Tibial nerve (tissue), 4 donors: ENCODE results near the gene ICA1. TPM values are rescaled to one million over a fixed set of nuclear protein-coding genes. Genes with fewer than 3 reads are reported as not detected.

Experiments
- DNase-seq, 2 donors: peaks; one replicate each; pipeline ENCODE4 v3.0.0-alpha.2; 2019; ENCODE audit warnings: low spot score in 2 of 2
- H3K27ac ChIP-seq, 4 donors: fragments of 200-600 bp; sonication (generic) in 3 of 4; one replicate each; pipeline ENCODE4 v1.5.1; 2017 to 2019; ENCODE audit warnings: mild to moderate bottlenecking in 1 of 4
- H3K27me3 ChIP-seq, 2 donors: fragments of 200-600 bp; sonication (generic) in 1 of 2; one replicate each; pipeline versions ENCODE4 v1.5.1 to v1.6.0; 2017 to 2019
- H3K36me3 ChIP-seq, 3 donors: fragments of 200-600 bp; sonication (generic); one replicate each; pipeline ENCODE4 v1.5.1; 2018 to 2019
- H3K4me1 ChIP-seq, 4 donors: fragments of 200-600 bp; sonication (generic) in 3 of 4; one replicate each; pipeline ENCODE4 v1.5.1; 2017 to 2019
- H3K4me3 ChIP-seq, 4 donors: fragments of 200-600 bp; sonication (generic) in 3 of 4; one replicate each; pipeline ENCODE4 v1.5.1; 2017 to 2019; ENCODE audit warnings: mild to moderate bottlenecking in 1 of 4, moderate library complexity in 1 of 4
- H3K9me3 ChIP-seq, 4 donors: fragments of 200-600 bp; sonication (generic) in 3 of 4; one replicate each; pipeline ENCODE4 v1.5.1; 2017 to 2019
- EP300 ChIP-seq, 2 donors: sonication (generic); formaldehyde crosslinking; IDR thresholded peaks; one replicate each; pipeline ENCODE4 v1.6.1; 2017; ENCODE audit warnings: antibody characterized with exemption in 2 of 2, mild to moderate bottlenecking in 1 of 2
- POLR2A ChIP-seq, 2 donors: fragments of 450-650 bp; IDR thresholded peaks; one replicate each; pipeline ENCODE4 v1.6.1; 2017; ENCODE audit warnings: antibody characterized with exemption in 2 of 2, mild to moderate bottlenecking in 2 of 2, moderate library complexity in 2 of 2
- WGBS, 2 donors: methylation state at CpG; one replicate each; pipeline ENCODE4 v1.1.5; 2018; 5-methylcytosine and 5-hydroxymethylcytosine counted together
- total RNA-seq, 4 donors: library from RNA; depleted of rRNA; stranded (reverse); fragments of >200 nt; gene quantifications; one replicate each; pipeline ENCODE4 v1.1.0, GENCODE V29; 2016
- TF ChIP-seq, protein P1 (sequence below), 5 experiments: fragments of 200-600 bp in 3 of 5; fragments of 450-650 bp in 2 of 5; sonication (generic) in 3 of 5; IDR thresholded peaks; one replicate each; pipeline ENCODE4 v1.5.1; 2016 to 2019; ENCODE audit warnings: antibody characterized with exemption in 5 of 5, mild to moderate bottlenecking in 3 of 5, moderate library complexity in 2 of 5

Gene ICA1
- total RNA-seq, 4 donors from 2014 or later: 12.8 to 27.3 (median 20.5) TPM

- H3K4me1 ChIP-seq: no peaks in the 10 kb centered on the region
- TF ChIP-seq, protein P1, sequence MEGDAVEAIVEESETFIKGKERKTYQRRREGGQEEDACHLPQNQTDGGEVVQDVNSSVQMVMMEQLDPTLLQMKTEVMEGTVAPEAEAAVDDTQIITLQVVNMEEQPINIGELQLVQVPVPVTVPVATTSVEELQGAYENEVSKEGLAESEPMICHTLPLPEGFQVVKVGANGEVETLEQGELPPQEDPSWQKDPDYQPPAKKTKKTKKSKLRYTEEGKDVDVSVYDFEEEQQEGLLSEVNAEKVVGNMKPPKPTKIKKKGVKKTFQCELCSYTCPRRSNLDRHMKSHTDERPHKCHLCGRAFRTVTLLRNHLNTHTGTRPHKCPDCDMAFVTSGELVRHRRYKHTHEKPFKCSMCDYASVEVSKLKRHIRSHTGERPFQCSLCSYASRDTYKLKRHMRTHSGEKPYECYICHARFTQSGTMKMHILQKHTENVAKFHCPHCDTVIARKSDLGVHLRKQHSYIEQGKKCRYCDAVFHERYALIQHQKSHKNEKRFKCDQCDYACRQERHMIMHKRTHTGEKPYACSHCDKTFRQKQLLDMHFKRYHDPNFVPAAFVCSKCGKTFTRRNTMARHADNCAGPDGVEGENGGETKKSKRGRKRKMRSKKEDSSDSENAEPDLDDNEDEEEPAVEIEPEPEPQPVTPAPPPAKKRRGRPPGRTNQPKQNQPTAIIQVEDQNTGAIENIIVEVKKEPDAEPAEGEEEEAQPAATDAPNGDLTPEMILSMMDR (IDR thresholded peaks at IDR 0.05): no peak
- TF ChIP-seq EP300 (IDR thresholded peaks at IDR 0.05): no peak
- TF ChIP-seq POLR2A (IDR thresholded peaks at IDR 0.05): no peak
- H3K27ac ChIP-seq: no peak overlapping the region
These were observed 10.0 kb upstream of the ICA1 start for GRCh38 chr7:8271960-8272359.

DNA sequence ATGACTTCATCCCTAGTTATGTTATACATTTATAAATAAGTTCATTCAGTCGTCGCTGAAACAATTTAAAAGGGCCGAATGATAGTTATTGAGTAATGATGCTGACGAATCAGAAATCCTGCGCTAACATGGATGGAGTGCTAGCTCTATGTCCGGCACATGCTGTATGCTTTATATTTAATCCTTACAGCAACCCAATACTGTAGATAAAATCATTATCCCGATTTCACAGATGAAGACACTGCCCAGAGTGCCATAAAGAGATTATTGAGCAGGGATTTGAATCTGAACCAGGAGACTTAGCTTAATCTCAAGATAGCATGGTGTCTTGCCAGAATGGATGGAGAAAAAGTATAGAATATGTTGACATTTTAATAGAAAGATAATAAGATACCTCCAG lies 1.1 kb upstream of the ICA1 start:
- peaks cover 0 to 4% (median 0%) of the 10 kb centered on the region in 4 donors for H3K9me3 ChIP-seq
- peaks cover 0 to 21% (median 8%) of the 10 kb centered on the region in 4 donors for H3K4me1 ChIP-seq
- H3K27ac ChIP-seq: no peak overlapping the region
- TF ChIP-seq EP300 (IDR thresholded peaks at IDR 0.05) (no peak), POLR2A (IDR thresholded peaks at IDR 0.05) (no peak)
- TF ChIP-seq, protein P1 (IDR thresholded peaks at IDR 0.05): no peak
- H3K36me3 ChIP-seq: no peaks in the 10 kb centered on the region
- DNase-seq: no peak
- peaks cover 0 to 45% of the 10 kb centered on the region in 2 donors for H3K27me3 ChIP-seq
- 51 to 52% methylated on average over 7 of the region's 7 CpGs for WGBS, 2 donors
- H3K4me3 ChIP-seq: no peak overlapping the region

More at GRCh38 chr7:8271960-8272359, 10.0 kb upstream of the ICA1 start:
- no peak overlapping the region for H3K4me3 ChIP-seq
- H3K9me3 ChIP-seq: no peaks in the 10 kb centered on the region
- no peaks in the 10 kb centered on the region for H3K27me3 ChIP-seq
- H3K36me3 ChIP-seq: no peaks in the 10 kb centered on the region
- DNase-seq: no peak

DNA sequence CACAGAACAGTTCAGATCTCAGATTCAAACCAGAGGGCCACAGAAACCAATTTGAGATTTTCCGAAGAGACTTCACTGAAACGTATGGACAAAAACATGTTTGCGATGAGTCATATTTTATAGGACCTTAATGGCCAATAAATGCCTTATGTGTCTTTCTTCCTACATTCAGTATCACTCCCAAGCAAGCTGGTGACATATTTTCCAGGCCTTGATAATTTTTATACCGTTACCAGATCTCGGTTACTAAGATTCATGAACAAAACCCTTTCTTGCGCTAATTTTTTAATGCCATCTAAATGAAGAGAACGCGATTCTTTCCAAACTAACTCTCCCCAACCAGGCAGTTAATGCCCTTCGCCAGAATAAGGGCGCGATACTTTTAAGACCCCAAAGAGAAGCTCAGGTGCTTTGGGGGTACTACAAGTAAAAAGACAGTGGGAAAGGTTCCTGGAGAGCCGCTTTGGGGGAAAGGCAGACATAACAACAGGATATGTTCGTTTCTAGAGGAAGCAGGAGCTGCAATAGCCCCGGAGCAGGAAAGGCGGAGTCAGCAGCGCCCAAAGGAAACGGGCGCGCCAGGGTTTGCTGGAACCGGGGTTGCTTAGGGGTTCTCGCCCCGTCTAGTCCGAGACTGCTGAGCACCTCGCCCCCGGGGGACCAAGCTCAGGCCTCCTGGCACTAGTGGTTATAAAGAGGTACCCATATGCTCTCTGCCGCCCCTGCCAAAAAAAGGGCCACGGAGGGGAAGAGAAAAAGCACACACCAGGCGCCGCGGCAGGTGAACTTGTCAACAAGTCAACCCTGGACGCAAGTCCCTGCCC lies 884 bp downstream of the ICA1 start:
- Histone ChIP-seq H3K27me3 (peaks cover 0 to 45% of the 10 kb centered on the region in 2 donors), H3K36me3 (no peaks in the 10 kb centered on the region)
- WGBS, 2 donors: 10 to 11% methylated on average over 27 to 31 of the region's 31 CpGs

DNA sequence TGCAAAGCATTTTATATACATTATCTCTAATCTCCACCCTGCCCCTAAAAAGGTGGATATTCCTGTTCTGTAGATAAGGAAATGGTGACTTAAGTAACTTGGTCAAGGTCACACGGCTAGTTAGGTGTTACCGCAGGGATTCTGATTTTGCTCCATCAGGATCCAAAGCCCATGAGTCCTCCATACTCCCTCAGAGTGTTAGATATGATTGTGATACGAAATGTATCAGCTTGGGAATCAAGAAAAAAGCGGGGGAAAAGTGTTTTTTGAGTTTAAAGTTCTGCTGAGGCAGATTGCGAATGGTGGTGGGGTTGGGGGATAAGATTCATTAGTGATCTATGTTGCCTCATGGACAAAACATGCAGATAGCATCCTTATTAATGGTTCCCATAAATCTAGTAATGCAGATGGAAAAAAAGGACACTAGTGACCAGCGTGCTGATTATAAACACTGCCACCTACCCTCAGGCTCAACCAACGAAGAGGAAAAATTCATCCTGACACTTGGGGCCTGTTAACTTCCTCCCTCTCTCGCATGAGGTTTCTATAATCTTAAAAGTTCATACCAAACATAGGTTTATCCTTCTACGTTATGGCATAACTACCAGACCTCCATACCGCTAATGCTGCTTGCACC lies 2.3 kb downstream of the ICA1 start:
- Histone ChIP-seq H3K4me1 (peaks cover 0 to 21% (median 8%) of the 10 kb centered on the region in 4 donors), H3K9me3 (peaks cover 0 to 1% (median 0%) of the 10 kb centered on the region in 4 donors), H3K4me3 (no peak overlapping the region), H3K27ac (no peak overlapping the region), H3K27me3 (peaks cover 0 to 45% of the 10 kb centered on the region in 2 donors), H3K36me3 (no peaks in the 10 kb centered on the region)
- no peak for DNase-seq
- WGBS, 2 donors: 87 to 90% methylated on average over 10 of the region's 10 CpGs
- TF ChIP-seq POLR2A (IDR thresholded peaks at IDR 0.05): no peak
- TF ChIP-seq, protein P1 (IDR thresholded peaks at IDR 0.05): no peak
- no peak for TF ChIP-seq EP300 (IDR thresholded peaks at IDR 0.05)

More for the DNA sequence above, 884 bp downstream of the ICA1 start:
- peak in 1 of 2 donors; percentile 7 for DNase-seq
- TF ChIP-seq, protein P1 (IDR thresholded peaks at IDR 0.05): no peak
- TF ChIP-seq EP300 (IDR thresholded peaks at IDR 0.05) (no peak), POLR2A (IDR thresholded peaks at IDR 0.05) (no peak)
- peaks cover 0 to 21% (median 8%) of the 10 kb centered on the region in 4 donors for H3K4me1 ChIP-seq
- peak overlapping the region in 3 of 4 donors; percentile 71 to 83 (median 74) for H3K27ac ChIP-seq
- H3K4me3 ChIP-seq: peak overlapping the region; percentile 43 to 70 (median 52)
- peaks cover 0 to 4% (median 0%) of the 10 kb centered on the region in 4 donors for H3K9me3 ChIP-seq

GRCh38 chr7:8258734-8259133 lies 3.2 kb downstream of the ICA1 start:
- Histone ChIP-seq H3K4me3 (no peak overlapping the region), H3K4me1 (peaks cover 0 to 21% (median 8%) of the 10 kb centered on the region in 4 donors), H3K9me3 (no peaks in the 10 kb centered on the region), H3K36me3 (no peaks in the 10 kb centered on the region), H3K27me3 (peaks cover 0 to 45% of the 10 kb centered on the region in 2 donors), H3K27ac (no peak overlapping the region)
- DNase-seq: no peak
- 82 to 100% methylated on average over 1 of the region's 1 CpG for WGBS, 2 donors
- TF ChIP-seq, protein P1 (IDR thresholded peaks at IDR 0.05): no peak
- no peak for TF ChIP-seq EP300 (IDR thresholded peaks at IDR 0.05)
- TF ChIP-seq POLR2A (IDR thresholded peaks at IDR 0.05): no peak
